ENCODE measurements around the gene RAB23.

GRCh38 chr6:57216235-57217101 is 5.6 kb downstream of the RAB23 start:
- TF ChIP-seq ZNF274 (IDR thresholded peaks at IDR 0.05; ENCODE audit: low read depth, low read length) (no peak), YY1 (IDR thresholded peaks at IDR 0.05; ENCODE audit: insufficient read depth, insufficient read length) (no peak), SUZ12 (IDR thresholded peaks at IDR 0.05; ENCODE audit: extremely low read depth, insufficient read depth, insufficient read length) (no peak)
